IPS DF 6.9 (cell line): ENCODE measurements around the gene NSMCE4A.

Experiments used
- DNase-seq: peaks from one replicate; pipeline ENCODE4 v3.0.0-alpha.2; 2013; ENCODE audit warnings: low read depth, low spot score
- H3K27ac ChIP-seq: one replicate; pipeline ENCODE4 v1.5.1; 2013; ENCODE audit warnings: low read length, control low read depth
- H3K27me3 ChIP-seq: 2 replicates; pipeline ENCODE4 v1.6.1; 2013; ENCODE audit warnings: mild to moderate bottlenecking, low read length; ENCODE audit not compliant: control insufficient read depth, insufficient read depth
- H3K36me3 ChIP-seq: 2 replicates; pipeline ENCODE4 v1.6.1; 2013; ENCODE audit warnings: low read length; ENCODE audit not compliant: control insufficient read depth, insufficient read depth
- H3K4me1 ChIP-seq: 2 replicates; pipeline ENCODE4 v1.6.1; 2013; ENCODE audit warnings: low read length; ENCODE audit not compliant: control insufficient read depth, insufficient read depth
- H3K4me3 ChIP-seq: 2 replicates; pipeline ENCODE4 v1.5.1; 2013; ENCODE audit warnings: mild to moderate bottlenecking, low read length
- H3K9me3 ChIP-seq: 2 replicates; pipeline ENCODE4 v1.6.1; 2013; ENCODE audit warnings: low read length, inconsistent platforms; ENCODE audit not compliant: control insufficient read depth, insufficient read depth
- WGBS: extraction: QIAGEN DNeasy Blood & Tissue Kit; methylation state at CpG from one replicate; pipeline ENCODE4 v1.1.7; 2013; ENCODE audit warnings: mixed read lengths, missing lambda C conversion rate; ENCODE audit not compliant: insufficient read length, insufficient coverage; 5-methylcytosine and 5-hydroxymethylcytosine counted together

Gene NSMCE4A

GRCh38 chr10:121990015-121990677 lies 15.1 kb upstream of the NSMCE4A start:
- no peak overlapping the region for H3K27ac ChIP-seq
- no peaks in the 10 kb centered on the region for H3K36me3 ChIP-seq
- no CpG with 5 or more reads among the region's 9 CpGs for WGBS
- H3K4me1 ChIP-seq, result no peaks in the 10 kb centered on the region
- no peaks in the 10 kb centered on the region for H3K27me3 ChIP-seq
- H3K4me3 ChIP-seq, result no peak overlapping the region
- DNase-seq, result no peak
- H3K9me3 ChIP-seq, result no peaks in the 10 kb centered on the region

- no peak within 1 kb of the TSS for H3K4me3 ChIP-seq
- WGBS, result 100% methylated on average over 1 of the region's 15 CpGs
Observed at GRCh38 chr10:121988361-121989324, 13.6 kb upstream of the NSMCE4A start, which contains the start of gene TACC2. Gene TACC2, plus strand, starts transcription at chr10:121989163. Its CDS starts 32,819 bp downstream, at chr10:122021982.

GRCh38 chr10:121984463-121984862 lies 9.4 kb upstream of the NSMCE4A start:
- H3K4me1 ChIP-seq, result no peaks in the 10 kb centered on the region
- H3K4me3 ChIP-seq, result no peak overlapping the region
- 0 out of 2 replicates have a peak, but pooled peaks cover 1% of the 10 kb centered on the region for H3K9me3 ChIP-seq
- H3K27ac ChIP-seq, result no peak overlapping the region
- H3K36me3 ChIP-seq, result no peaks in the 10 kb centered on the region
- DNase-seq, result no peak
- no peaks in the 10 kb centered on the region for H3K27me3 ChIP-seq
- WGBS, result no CpG with 5 or more reads among the region's 2 CpGs

More at GRCh38 chr10:121988361-121989324, 13.6 kb upstream of the NSMCE4A start, which contains the start of gene TACC2:
- H3K27me3 ChIP-seq, result no peaks in the 10 kb centered on the region
- DNase-seq, result no peak
- no peak within 1 kb of the TSS for H3K27ac ChIP-seq
- H3K4me1 ChIP-seq, result no peaks in the 10 kb centered on the region
- no peaks in the 10 kb centered on the region for H3K36me3 ChIP-seq
- H3K9me3 ChIP-seq, result 0 out of 2 replicates have a peak, but pooled peaks cover 1% of the 10 kb centered on the region

- Histone ChIP-seq H3K9me3 (0 out of 2 replicates have a peak, but pooled peaks cover 1% of the 10 kb centered on the region), H3K27ac (no peak overlapping the region), H3K27me3 (no peaks in the 10 kb centered on the region), H3K4me3 (no peak overlapping the region), H3K36me3 (no peaks in the 10 kb centered on the region), H3K4me1 (no peaks in the 10 kb centered on the region)
- no peak for DNase-seq
- 100% methylated on average over 3 of the region's 5 CpGs for WGBS
Observed at GRCh38 chr10:121983852-121984251, 8.8 kb upstream of the NSMCE4A start.

GRCh38 chr10:121981346-121981745 lies 6.3 kb upstream of the NSMCE4A start:
- Histone ChIP-seq H3K36me3 (no peaks in the 10 kb centered on the region), H3K27ac (no peak overlapping the region), H3K4me3 (no peak overlapping the region), H3K9me3 (0 out of 2 replicates have a peak, but pooled peaks cover 1% of the 10 kb centered on the region), H3K27me3 (no peaks in the 10 kb centered on the region), H3K4me1 (no peaks in the 10 kb centered on the region)
- WGBS, result no CpG with 5 or more reads among the region's 2 CpGs
- DNase-seq, result no peak

GRCh38 chr10:121978511-121978910 lies 3.5 kb upstream of the NSMCE4A start:
- no CpG with 5 or more reads among the region's 26 CpGs for WGBS
- no peaks in the 10 kb centered on the region for H3K36me3 ChIP-seq
- H3K4me1 ChIP-seq, result no peaks in the 10 kb centered on the region
- no peaks in the 10 kb centered on the region for H3K9me3 ChIP-seq
- no peak for DNase-seq
- H3K4me3 ChIP-seq, result no peak overlapping the region
- H3K27me3 ChIP-seq, result no peaks in the 10 kb centered on the region
- no peak overlapping the region for H3K27ac ChIP-seq

GRCh38 chr10:121976607-121977006 lies 1.6 kb upstream of the NSMCE4A start:
- WGBS, result no CpG with 5 or more reads among the region's 6 CpGs
- no peaks in the 10 kb centered on the region; the same call in 1 of the 2 replicates for H3K36me3 ChIP-seq
- H3K4me1 ChIP-seq, result no peaks in the 10 kb centered on the region
- no peak overlapping the region for H3K4me3 ChIP-seq
- H3K9me3 ChIP-seq, result no peaks in the 10 kb centered on the region
- no peaks in the 10 kb centered on the region for H3K27me3 ChIP-seq
- DNase-seq, result no peak
- H3K27ac ChIP-seq, result no peak overlapping the region

- no peak for DNase-seq
- Histone ChIP-seq H3K9me3 (no peaks in the 10 kb centered on the region), H3K4me1 (no peaks in the 10 kb centered on the region), H3K36me3 (peaks cover under 1% of the 10 kb centered on the region; the same call in 1 of the 2 replicates), H3K27ac (no peak overlapping the region), H3K27me3 (no peaks in the 10 kb centered on the region), H3K4me3 (peak overlapping the region; percentile 78; the same call in 1 of the 2 replicates)
- no CpG with 5 or more reads among the region's 21 CpGs for WGBS
Observed at GRCh38 chr10:121975295-121976086, 474 bp upstream of the NSMCE4A start.

GRCh38 chr10:121974019-121974534 lies 940 bp downstream of the NSMCE4A start:
- Histone ChIP-seq H3K27ac (no peak overlapping the region), H3K36me3 (peaks cover 2% of the 10 kb centered on the region; the same call in 1 of the 2 replicates), H3K27me3 (no peaks in the 10 kb centered on the region), H3K9me3 (no peaks in the 10 kb centered on the region), H3K4me1 (no peaks in the 10 kb centered on the region), H3K4me3 (peak overlapping the region; percentile 78)
- no peak for DNase-seq
- no CpG with 5 or more reads among the region's 21 CpGs for WGBS
